ENCODE measurements around the gene SAPCD2. TPM values are rescaled to one million over a fixed set of nuclear protein-coding genes. Genes with fewer than 3 reads are reported as not detected.
A peak's percentile ranks its signal among the peaks of the same experiment; 100 is the strongest.

Gene SAPCD2
- total RNA-seq, 1 donor from 2014 or later = 5.8 TPM

DNA sequence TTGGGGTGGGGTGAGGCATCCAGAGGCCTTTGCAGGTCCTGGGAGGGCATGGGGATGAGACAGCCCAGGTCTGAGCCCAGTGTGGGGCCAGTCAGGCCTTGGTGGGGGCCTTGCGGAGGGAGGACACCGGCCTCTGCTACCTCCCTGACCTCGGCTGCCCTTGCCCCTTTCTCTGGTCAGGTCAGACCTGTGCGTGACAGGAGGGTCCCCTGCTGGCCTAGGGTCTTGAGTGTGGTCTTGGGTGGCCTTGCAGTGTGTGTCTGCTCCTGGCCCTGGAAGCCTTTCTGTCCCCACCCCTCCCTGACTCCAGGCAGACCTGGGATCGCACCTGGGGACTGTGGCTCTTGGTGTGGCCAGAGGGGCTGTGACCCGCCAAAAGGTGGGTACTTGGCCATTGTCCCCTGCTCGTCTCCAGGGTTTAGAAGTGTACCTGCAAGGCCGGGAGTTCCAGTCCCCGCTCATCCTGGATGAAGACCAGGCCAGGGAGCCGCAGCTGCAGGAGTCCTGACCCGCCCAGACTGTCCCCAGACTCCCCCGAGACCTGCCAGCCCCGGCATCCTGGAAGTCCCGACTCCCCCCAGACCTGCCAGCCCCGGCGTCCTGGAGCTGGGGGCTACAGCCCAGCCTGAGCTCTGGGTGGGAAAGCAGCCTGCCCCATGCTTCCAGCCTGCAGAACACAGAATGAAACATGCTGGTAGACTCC is 12.0 kb upstream of the SAPCD2 start:
- no peak for DNase-seq

DNA sequence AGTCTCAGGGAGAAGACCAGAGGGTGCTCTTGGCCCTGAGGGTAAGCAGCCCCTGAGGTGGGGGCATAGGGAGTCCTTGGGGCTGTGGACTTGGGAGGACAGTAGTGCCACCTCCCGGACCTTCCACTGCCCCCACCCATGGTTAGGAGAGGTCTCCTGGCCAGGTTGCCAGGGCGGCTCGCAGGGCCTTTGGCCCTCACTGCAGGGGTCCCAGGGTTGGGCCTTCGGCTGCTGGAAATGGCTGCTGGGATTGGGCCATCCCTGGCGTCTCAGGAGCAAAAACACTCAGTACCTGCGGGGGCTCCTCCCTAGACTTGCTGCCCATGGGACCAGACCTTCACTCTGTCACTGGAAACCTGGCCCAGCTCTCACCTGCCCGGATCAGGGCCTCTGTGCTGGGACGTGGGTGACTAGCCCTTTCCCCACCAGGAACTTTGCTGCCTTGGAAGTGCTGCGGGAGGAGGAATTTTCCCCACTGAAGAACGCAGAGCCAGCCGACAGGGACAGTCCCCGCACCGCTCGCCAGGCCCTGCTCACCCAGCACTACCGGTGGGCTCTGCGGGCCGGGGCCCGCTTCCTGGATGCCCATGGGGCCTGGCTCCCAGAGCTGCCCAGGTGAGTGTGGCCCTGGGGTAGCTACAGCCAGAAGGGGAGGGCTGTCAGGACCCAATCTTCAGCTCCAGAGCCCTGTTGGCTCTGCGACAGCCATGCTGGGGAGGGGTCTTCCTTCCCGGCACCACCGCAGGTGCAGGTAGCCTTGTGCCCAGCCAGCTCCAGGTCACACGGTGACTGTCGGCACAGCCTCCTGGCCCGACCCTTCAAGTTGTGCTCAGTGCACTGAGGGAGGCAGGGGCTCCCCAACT is 10.1 kb upstream of the SAPCD2 start:
- no peak for DNase-seq

DNA sequence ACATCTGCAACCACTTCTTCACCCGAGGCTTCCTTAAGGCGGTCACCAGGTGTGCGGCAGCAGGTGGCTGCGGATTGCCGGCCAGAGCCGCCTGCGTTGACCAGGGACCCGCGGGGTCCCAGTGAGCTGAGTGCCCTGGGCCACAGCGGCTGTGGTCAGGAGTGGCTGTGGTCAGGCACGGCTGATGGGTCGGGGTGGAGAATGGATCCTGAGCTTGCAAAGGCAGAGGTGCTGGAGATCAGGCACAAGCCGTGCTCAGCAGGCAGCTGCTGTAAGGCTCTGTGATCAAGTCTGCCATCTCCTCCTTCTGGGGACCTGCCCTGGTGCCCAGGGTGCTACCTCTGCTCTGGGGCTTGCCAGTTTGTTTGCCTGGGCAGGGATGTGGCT is 9.0 kb upstream of the SAPCD2 start:
- no peak for DNase-seq

- DNase-seq = no peak
Measured at GRCh38 chr9:137078701-137079400, 8.5 kb upstream of the SAPCD2 start.

DNA sequence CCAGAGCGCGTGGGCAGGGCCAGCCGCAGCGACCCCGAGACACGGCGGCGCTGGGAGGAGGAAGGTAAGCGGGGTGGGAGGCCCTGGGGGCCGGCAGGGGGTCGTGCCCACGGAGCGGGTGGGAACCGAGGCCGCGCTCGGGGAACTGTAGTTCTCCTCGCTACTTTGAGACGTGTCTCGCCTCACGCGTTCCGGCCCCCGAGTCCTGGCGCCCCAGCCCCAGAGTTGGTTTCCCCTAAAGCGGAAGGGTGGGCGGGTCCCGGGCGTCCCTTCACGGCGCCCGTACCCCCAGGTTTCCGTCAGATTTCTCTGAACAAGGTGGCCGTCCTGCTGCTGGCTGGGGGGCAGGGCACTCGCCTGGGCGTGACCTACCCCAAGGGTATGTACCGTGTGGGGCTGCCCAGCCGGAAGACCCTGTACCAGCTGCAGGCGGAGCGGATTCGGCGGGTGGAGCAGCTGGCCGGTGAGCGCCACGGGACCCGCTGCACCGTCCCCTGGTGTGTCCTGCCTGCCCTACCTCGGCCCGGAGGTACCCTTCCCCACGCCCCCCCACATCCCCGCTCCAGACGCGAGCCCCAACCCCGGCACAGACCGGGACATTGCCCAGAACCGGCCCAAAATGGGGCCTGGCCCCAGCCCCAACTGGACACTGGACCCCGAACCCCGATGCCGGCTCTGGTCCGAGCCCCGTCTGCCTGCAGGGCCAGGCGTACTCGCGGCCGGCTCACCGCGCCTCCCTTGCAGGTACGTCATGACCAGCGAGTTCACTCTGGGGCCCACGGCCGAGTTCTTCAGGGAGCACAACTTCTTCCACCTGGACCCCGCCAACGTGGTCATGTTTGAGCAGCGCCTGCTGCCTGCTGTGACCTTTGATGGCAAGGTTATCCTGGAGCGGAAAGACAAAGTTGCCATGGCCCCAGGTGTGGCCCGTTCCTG is 7.7 kb upstream of the SAPCD2 start:
- DNase-seq = no peak

GRCh38 chr9:137077010-137077747 is 6.8 kb upstream of the SAPCD2 start, which contains the start of gene UAP1L1:
UAP1L1 (plus strand) TSS chr9:137077517; CDS start chr9:137077533, 16 bp downstream.
- DNase-seq = no peak

GRCh38 chr9:137076636-137077009 is 6.3 kb upstream of the SAPCD2 start:
- no peak for DNase-seq

GRCh38 chr9:137075275-137075775 is 5.0 kb upstream of the SAPCD2 start:
- no peak for DNase-seq

- no peak for DNase-seq
Measured at GRCh38 chr9:137074657-137075274, 4.4 kb upstream of the SAPCD2 start.

GRCh38 chr9:137073992-137074399 is 3.6 kb upstream of the SAPCD2 start:
- no peak for DNase-seq

DNA sequence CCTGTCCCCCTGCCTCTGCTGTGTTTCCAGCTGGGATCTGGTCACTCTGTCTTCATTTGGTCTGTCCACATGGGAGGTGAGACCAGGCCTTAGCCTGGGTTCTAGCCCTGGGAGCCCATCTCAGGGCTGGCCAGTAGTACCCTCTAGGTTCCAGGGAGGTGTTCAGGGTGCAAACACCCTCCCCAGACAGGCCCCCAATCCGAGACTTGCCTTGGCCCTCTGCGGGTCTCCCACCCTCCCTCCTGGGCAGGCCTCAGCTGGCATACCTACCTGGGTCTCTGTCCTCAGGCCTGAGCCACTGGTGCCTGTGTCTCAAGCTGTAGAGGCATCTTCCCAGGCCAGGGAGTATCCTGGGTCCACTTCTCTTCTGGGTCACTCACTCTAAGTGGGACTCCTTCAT is 925 bp upstream of the SAPCD2 start:
- DNase-seq = no peak

DNA sequence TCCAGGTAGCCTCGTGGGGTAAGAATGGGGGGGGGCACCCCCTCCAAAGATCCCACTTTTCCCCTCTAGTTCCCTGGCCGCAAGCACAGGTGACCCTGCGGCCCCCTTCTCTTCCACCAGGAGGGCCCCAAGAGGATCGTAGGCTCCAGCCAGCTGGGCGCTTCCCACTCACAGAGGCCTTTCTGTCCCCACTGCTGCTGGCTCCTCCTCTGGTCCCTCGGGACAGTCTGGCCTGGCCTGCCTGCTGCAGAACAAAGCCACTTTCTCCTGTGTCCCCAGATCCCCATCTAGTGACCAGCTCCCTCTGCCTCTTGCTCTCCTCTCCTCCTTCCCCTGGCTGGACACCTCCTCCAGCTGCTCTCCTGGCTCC is 534 bp upstream of the SAPCD2 start:
- DNase-seq = no peak

- DNase-seq = no peak
Measured at GRCh38 chr9:137069508-137070091, 757 bp downstream of the SAPCD2 start.

GRCh38 chr9:137068539-137069507 is 1.5 kb downstream of the SAPCD2 start:
- DNase-seq = no peak

DNA sequence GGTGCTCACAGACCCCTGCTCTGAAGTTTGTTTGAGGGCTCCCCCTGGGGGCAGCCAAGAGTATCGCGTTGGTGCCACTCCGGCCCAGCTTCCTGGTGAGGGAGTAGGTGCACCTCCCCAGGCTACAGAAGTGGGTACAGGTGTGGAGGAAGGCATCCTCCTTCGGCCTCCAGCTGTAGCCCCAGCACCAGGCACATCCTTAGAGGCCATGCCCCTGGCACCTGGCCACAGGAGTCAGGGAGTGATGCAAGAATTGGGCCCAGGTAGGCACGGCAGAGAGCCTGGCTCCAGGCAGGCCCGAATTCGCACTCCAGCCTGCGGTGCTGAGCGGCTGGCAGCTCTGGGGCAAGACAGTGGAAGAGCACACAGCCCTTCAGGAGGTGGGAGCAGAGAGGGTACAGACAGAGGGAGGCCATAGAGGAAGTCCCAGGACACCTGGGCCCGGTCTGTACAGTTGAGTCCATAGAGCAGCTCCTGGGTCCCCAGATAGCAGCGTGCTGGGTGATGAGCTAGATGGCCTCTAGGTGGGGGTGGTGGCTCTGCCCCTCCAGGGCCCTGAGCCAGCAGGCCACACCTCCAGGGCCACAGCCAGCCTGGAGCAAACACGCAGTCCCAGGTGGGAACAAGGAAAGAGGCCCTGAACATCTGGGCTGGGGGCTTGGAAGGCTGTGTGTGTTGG is 2.4 kb downstream of the SAPCD2 start:
- peak; percentile 56 for DNase-seq

DNA sequence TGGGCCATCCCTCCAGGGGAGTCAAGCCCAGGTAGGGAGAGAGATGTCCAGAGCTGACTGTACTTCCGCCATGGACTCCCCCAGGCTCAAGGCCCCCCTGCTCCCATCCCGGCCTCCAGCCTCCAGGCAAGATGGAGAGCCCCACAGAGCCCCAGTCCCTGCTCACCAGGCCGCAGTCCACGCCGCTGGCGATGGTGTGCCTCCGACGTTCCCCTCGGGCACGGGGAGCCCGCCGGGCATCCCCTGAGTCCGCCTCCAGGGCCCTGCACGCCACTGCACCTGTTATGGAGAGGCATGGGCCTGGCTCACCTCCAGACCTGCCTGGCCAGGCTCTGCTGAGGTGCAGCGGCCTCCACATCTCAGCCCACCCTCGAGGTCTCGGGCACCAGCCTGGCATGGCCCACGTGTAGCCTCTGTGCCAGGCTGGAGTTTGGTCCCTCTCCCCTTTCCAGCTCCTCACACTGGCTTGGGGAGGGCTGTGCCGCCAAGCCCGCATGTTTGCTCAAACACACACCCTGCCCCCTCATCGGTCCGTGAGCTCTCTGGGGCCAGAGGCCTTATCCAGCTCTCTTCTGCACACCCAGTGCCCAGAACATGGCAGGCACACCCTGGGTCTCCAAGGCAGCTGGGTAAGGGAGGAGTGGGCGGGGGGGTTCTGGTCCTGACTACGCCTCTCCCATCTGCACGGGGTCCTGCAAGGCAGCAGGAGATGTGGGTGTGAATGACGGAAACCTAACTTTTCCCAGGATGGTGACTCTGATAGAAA is 4.1 kb downstream of the SAPCD2 start:
- no peak for DNase-seq

- no peak for DNase-seq
Measured at GRCh38 chr9:137065336-137065967, 4.9 kb downstream of the SAPCD2 start.

Data from skin of body (tissue), 2 donors.